ENCODE results near the gene ARSG.

ARSG gene

GRCh38 chr17:68326681-68327080 is 35.4 kb downstream of the ARSG start:
- no peak for TF ChIP-seq CREB1 (IDR thresholded peaks at IDR 0.05; ENCODE audit: low read depth)
- TF ChIP-seq REST (IDR thresholded peaks at IDR 0.05; ENCODE audit: low read depth), result no peak
- no peak for TF ChIP-seq EP300 (IDR thresholded peaks at IDR 0.05; ENCODE audit: borderline replicate concordance)
- no peak for TF ChIP-seq EGR1 (IDR thresholded peaks at IDR 0.05)
- no peak for TF ChIP-seq TAF1 (IDR thresholded peaks at IDR 0.05; ENCODE audit: low read depth)

GRCh38 chr17:68327823-68328557 is 36.7 kb downstream of the ARSG start:
- TF ChIP-seq RAD21 (IDR thresholded peaks at IDR 0.05; ENCODE audit: low read depth), result no peak

DNA sequence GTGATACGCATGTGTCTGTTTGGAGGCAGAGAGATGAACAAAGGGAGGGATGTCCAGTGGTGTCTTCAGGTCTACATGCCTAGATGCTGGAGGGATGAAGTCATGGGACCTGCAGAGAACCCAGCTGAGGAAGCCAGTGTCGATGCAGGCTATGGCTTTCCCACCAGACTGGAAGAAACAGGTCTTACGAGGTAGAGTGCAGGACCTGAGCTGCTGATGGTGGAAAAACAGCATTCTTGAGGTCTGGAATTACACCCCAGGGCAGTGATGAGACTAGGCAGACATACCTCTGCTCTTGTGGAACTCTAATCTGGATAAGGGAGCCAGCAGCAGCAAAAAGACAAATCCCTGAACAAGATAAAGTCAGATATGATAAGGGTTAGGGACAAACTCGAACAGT is 37.4 kb downstream of the ARSG start:
- TF ChIP-seq YY1 (IDR thresholded peaks at IDR 0.05; ENCODE audit: low read depth) (no peak), CREB1 (IDR thresholded peaks at IDR 0.05; ENCODE audit: low read depth) (no peak), TEAD4 (IDR thresholded peaks at IDR 0.05) (no peak), CEBPB (IDR thresholded peaks at IDR 0.05) (no peak), NFIC (IDR thresholded peaks at IDR 0.05) (no peak), ZBTB7A (IDR thresholded peaks at IDR 0.05; ENCODE audit: low read depth) (no peak), EP300 (IDR thresholded peaks at IDR 0.05; ENCODE audit: borderline replicate concordance) (no peak), EGR1 (IDR thresholded peaks at IDR 0.05) (no peak), TCF12 (IDR thresholded peaks at IDR 0.05; ENCODE audit: low read depth) (no peak), REST (IDR thresholded peaks at IDR 0.05; ENCODE audit: low read depth) (no peak)
- TF ChIP-seq, protein P1, sequence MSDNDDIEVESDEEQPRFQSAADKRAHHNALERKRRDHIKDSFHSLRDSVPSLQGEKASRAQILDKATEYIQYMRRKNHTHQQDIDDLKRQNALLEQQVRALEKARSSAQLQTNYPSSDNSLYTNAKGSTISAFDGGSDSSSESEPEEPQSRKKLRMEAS (IDR thresholded peaks at IDR 0.05), result no peak

GRCh38 chr17:68329331-68329730 is 38.0 kb downstream of the ARSG start:
- TF ChIP-seq TCF12 (IDR thresholded peaks at IDR 0.05; ENCODE audit: low read depth), result no peak
- no peak for TF ChIP-seq FOXM1 (IDR thresholded peaks at IDR 0.05; ENCODE audit: borderline replicate concordance, low read depth)
- TF ChIP-seq, protein P1 (IDR thresholded peaks at IDR 0.05), result no peak
- TF ChIP-seq ZBTB7A (IDR thresholded peaks at IDR 0.05; ENCODE audit: low read depth), result no peak
- TF ChIP-seq CEBPB (IDR thresholded peaks at IDR 0.05), result no peak
- TF ChIP-seq REST (IDR thresholded peaks at IDR 0.05; ENCODE audit: low read depth), result no peak
- TF ChIP-seq RAD21 (IDR thresholded peaks at IDR 0.05; ENCODE audit: low read depth), result no peak
- no peak for TF ChIP-seq CREB1 (IDR thresholded peaks at IDR 0.05; ENCODE audit: low read depth)
- no peak for TF ChIP-seq USF1 (IDR thresholded peaks at IDR 0.05)
- no peak for TF ChIP-seq EGR1 (IDR thresholded peaks at IDR 0.05)

DNA sequence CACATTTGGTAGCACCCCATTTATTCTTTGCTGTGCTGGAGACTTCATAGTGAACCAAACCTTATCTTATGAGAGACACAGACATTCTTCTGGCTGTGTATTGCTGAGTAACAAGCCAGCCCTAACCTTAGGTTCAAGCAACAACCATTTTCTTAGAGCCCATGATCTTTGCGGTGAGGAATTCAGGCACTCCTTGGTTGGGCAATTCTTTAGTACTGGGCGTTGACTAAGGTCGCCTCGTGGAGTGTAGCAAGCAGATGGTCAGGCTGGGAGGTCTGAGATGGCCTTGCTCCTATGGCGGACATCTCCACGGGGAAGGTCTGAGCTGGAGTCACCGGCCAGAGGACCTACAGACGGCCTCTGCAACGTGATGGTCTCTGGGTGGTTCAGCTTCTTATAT is 43.1 kb downstream of the ARSG start:
- TF ChIP-seq TAF1 (IDR thresholded peaks at IDR 0.05; ENCODE audit: low read depth) (no peak), TEAD4 (IDR thresholded peaks at IDR 0.05) (no peak), CREB1 (IDR thresholded peaks at IDR 0.05; ENCODE audit: low read depth) (no peak), EP300 (IDR thresholded peaks at IDR 0.05; ENCODE audit: borderline replicate concordance) (no peak), RAD21 (IDR thresholded peaks at IDR 0.05; ENCODE audit: low read depth) (no peak), TCF12 (IDR thresholded peaks at IDR 0.05; ENCODE audit: low read depth) (no peak), FOXM1 (IDR thresholded peaks at IDR 0.05; ENCODE audit: borderline replicate concordance, low read depth) (no peak), EGR1 (IDR thresholded peaks at IDR 0.05) (no peak), YY1 (IDR thresholded peaks at IDR 0.05; ENCODE audit: low read depth) (no peak), NFIC (IDR thresholded peaks at IDR 0.05) (no peak), ZBTB7A (IDR thresholded peaks at IDR 0.05; ENCODE audit: low read depth) (no peak), USF1 (IDR thresholded peaks at IDR 0.05) (no peak), CEBPB (IDR thresholded peaks at IDR 0.05) (no peak), REST (IDR thresholded peaks at IDR 0.05; ENCODE audit: low read depth) (no peak)
- TF ChIP-seq, protein P1 (IDR thresholded peaks at IDR 0.05), result no peak
